NCI-H226 (cell line): ENCODE data around the gene RIMBP2.

Experiments
- DNase-seq: peaks from one replicate; pipeline ENCODE4 v3.0.0-alpha.2; 2015

The RIMBP2 gene

GRCh38 chr12:130526813-130527212, 189.3 kb downstream of the RIMBP2 start:
- DNase-seq: no peak

- DNase-seq: no peak
These were observed 190.5 kb downstream of the RIMBP2 start for GRCh38 chr12:130525384-130526172.

GRCh38 chr12:130524759-130525158, 191.3 kb downstream of the RIMBP2 start:
- DNase-seq: no peak

GRCh38 chr12:130523863-130524614, 192.1 kb downstream of the RIMBP2 start:
- DNase-seq: no peak

- no peak for DNase-seq
These were observed 192.9 kb downstream of the RIMBP2 start for GRCh38 chr12:130523208-130523607.

GRCh38 chr12:130522244-130522834, 193.8 kb downstream of the RIMBP2 start:
- DNase-seq: no peak

- DNase-seq: no peak
These were observed 194.5 kb downstream of the RIMBP2 start for GRCh38 chr12:130521375-130522124.

GRCh38 chr12:130520784-130521183, 195.3 kb downstream of the RIMBP2 start:
- no peak for DNase-seq

- DNase-seq: no peak
These were observed 198.5 kb downstream of the RIMBP2 start for GRCh38 chr12:130517588-130517987.

GRCh38 chr12:130514149-130514551, 201.9 kb downstream of the RIMBP2 start:
- no peak for DNase-seq

- DNase-seq: no peak
These were observed 202.5 kb downstream of the RIMBP2 start for GRCh38 chr12:130513556-130513955.

- no peak for DNase-seq
These were observed 204.8 kb downstream of the RIMBP2 start for GRCh38 chr12:130511285-130511684.

GRCh38 chr12:130509454-130509853, 206.6 kb downstream of the RIMBP2 start:
- DNase-seq: no peak

- DNase-seq: no peak
These were observed 207.3 kb downstream of the RIMBP2 start for GRCh38 chr12:130508847-130509246.

GRCh38 chr12:130508318-130508717, 207.8 kb downstream of the RIMBP2 start:
- no peak for DNase-seq

- no peak for DNase-seq
These were observed 209.3 kb downstream of the RIMBP2 start for GRCh38 chr12:130506844-130507243.

- no peak for DNase-seq
These were observed 211.3 kb downstream of the RIMBP2 start for GRCh38 chr12:130504840-130505175.

- DNase-seq: no peak
These were observed 211.8 kb downstream of the RIMBP2 start for GRCh38 chr12:130504110-130504839.

- DNase-seq: no peak
These were observed 214.3 kb downstream of the RIMBP2 start for GRCh38 chr12:130501821-130502220.

GRCh38 chr12:130500835-130501330, 215.2 kb downstream of the RIMBP2 start:
- no peak for DNase-seq

- DNase-seq: no peak
These were observed 216.6 kb downstream of the RIMBP2 start for GRCh38 chr12:130499474-130499873.
